Ovary (tissue), 9 donors: ENCODE results near the gene ADORA1. TPM values are rescaled to one million over a fixed set of nuclear protein-coding genes. Genes with fewer than 3 reads are reported as not detected.

Experiments used
- DNase-seq, 5 donors: peaks; one replicate each; pipeline ENCODE4 v3.0.0-alpha.2; 2019 to 2020
- H3K27ac ChIP-seq, 2 donors: fragments of 200-600 bp; one replicate each; pipeline versions ENCODE4 v1.5.1 to v1.8.0; 2019 to 2022
- H3K27me3 ChIP-seq: fragments of 200-600 bp; one replicate; pipeline ENCODE4 v1.8.0; 2022
- H3K36me3 ChIP-seq: fragments of 200-600 bp; sonication (generic); one replicate; pipeline ENCODE4 v1.5.1; 2019
- H3K4me1 ChIP-seq: one replicate; pipeline ENCODE4 v1.8.1; 2013; ENCODE audit warnings: mild to moderate bottlenecking, moderate library complexity; ENCODE audit not compliant: insufficient read depth
- H3K4me3 ChIP-seq: fragments of 200-600 bp; sonication (generic); one replicate; pipeline ENCODE4 v1.5.1; 2017
- H3K9me3 ChIP-seq, 2 donors: fragments of 200-600 bp in 1 of 2; sonication (generic) in 1 of 2; one replicate each; pipeline versions ENCODE4 v1.5.1 to v1.8.1; 2013 to 2019; ENCODE audit warnings: mild to moderate bottlenecking in 1 of 2, moderate library complexity in 1 of 2
- CTCF ChIP-seq, 3 donors: fragments of 450-650 bp in 2 of 3; fragments of 200-600 bp in 1 of 3; IDR thresholded peaks; one replicate each; pipeline versions ENCODE4 v1.5.1 to v1.8.0; 2016 to 2022; ENCODE audit warnings: antibody characterized with exemption in 3 of 3, mild to moderate bottlenecking in 1 of 3
- EP300 ChIP-seq: sonication (generic); formaldehyde crosslinking; IDR thresholded peaks from one replicate; pipeline ENCODE4 v1.6.1; 2017; ENCODE audit warnings: antibody characterized with exemption
- POLR2A ChIP-seq: fragments of 450-650 bp; IDR thresholded peaks from one replicate; pipeline ENCODE4 v1.6.1; 2017; ENCODE audit warnings: antibody characterized with exemption, mild to moderate bottlenecking, moderate library complexity
- WGBS, 3 donors: extraction: QIAGEN DNeasy Blood & Tissue Kit in 1 of 3; methylation state at CpG; one replicate each; pipeline versions ENCODE4 v1.1.5 to v1.1.7; 2013 to 2017; 5-methylcytosine and 5-hydroxymethylcytosine counted together
- intact Hi-C, 4 donors: fragments of 100-400 bp; cut with DNase I; formaldehyde crosslinking; loops; one replicate each; pipeline versions ENCODE4 v1.11.0 to v1.15.1; 2022 to 2023
- polyA plus RNA-seq, 2 donors: library from polyadenylated mRNA; stranded (reverse); fragments of 200-250 nt in 1 of 2; fragments of 350-450 nt in 1 of 2; fragmentation: Illumina TruSeq in 1 of 2; extraction: RNeasy Lipid Tissue Mini Kit (QIAGEN cat#74804) in 1 of 2; gene quantifications; one replicate each; pipeline ENCODE4 v1.2.3, GENCODE V29; 2013 to 2014
- total RNA-seq, 7 donors: library from RNA; depleted of rRNA in 2 of 7; stranded (reverse); fragments of >200 nt in 2 of 7; fragmentation: NEBNext Ultra II Directional in 3 of 7; extraction: Animal tissue kit (Norgen Biotek cat#: 25700) in 3 of 7; gene quantifications; one replicate each; pipeline versions ENCODE4 v1.1.0 to v1.2.4, GENCODE V29; 2016 to 2023
- donor health status: DM: no; HTN: no; CAD: no; lungs with moderate emphysema.
- donor health status: DM: no; HTN: no; CAD: no.
- donor health status: Bipolar disorder and iron deficiency.
- donor health status: DM: yes; HTN: yes; CAD: no.
- donor health status: DM: no; HTN: no; CAD: no.
- donor health status: DM: yes; HTN: yes; CAD: no.

ADORA1 gene
- total and polyA plus RNA-seq, 9 donors = 0.15 to 1.3 (median 0.60) TPM

- no peaks in the 10 kb centered on the region for H3K36me3 ChIP-seq
- H3K27me3 ChIP-seq = no peaks in the 10 kb centered on the region
- no peak overlapping the region for H3K27ac ChIP-seq
- H3K4me1 ChIP-seq = no peaks in the 10 kb centered on the region
- intact Hi-C loops = no loop called here
- WGBS, 3 donors = 68 to 81% (median 73%) methylated on average over 1 of the region's 1 CpG
- no peak for DNase-seq
- TF ChIP-seq POLR2A (no peak), CTCF (IDR thresholded peaks at IDR 0.05) (no peak), EP300 (no peak)
- H3K4me3 ChIP-seq = no peak overlapping the region
- H3K9me3 ChIP-seq = no peaks in the 10 kb centered on the region
Measured at GRCh38 chr1:203158423-203158822, 30.9 kb downstream of the ADORA1 start.

GRCh38 chr1:203158960-203159665 is 31.6 kb downstream of the ADORA1 start:
- intact Hi-C loops = no loop called here
- Histone ChIP-seq H3K9me3 (no peaks in the 10 kb centered on the region), H3K36me3 (no peaks in the 10 kb centered on the region), H3K4me3 (no peak overlapping the region), H3K27ac (no peak overlapping the region), H3K27me3 (no peaks in the 10 kb centered on the region), H3K4me1 (no peaks in the 10 kb centered on the region)
- no peak for TF ChIP-seq CTCF (IDR thresholded peaks at IDR 0.05)
- TF ChIP-seq POLR2A = no peak
- 78 to 83% (median 82%) methylated on average over 9 of the region's 9 CpGs for WGBS, 3 donors
- no peak for DNase-seq

- no peak for TF ChIP-seq CTCF (IDR thresholded peaks at IDR 0.05)
- no peak for TF ChIP-seq EP300
- no peak for TF ChIP-seq POLR2A
Measured at GRCh38 chr1:203159844-203160243, 32.3 kb downstream of the ADORA1 start.

GRCh38 chr1:203161175-203161574 is 33.6 kb downstream of the ADORA1 start:
- Histone ChIP-seq H3K27ac (no peak overlapping the region), H3K4me1 (no peaks in the 10 kb centered on the region), H3K36me3 (no peaks in the 10 kb centered on the region), H3K27me3 (no peaks in the 10 kb centered on the region), H3K4me3 (no peak overlapping the region), H3K9me3 (no peaks in the 10 kb centered on the region)
- DNase-seq = no peak
- intact Hi-C loops = no loop called here
- WGBS, 3 donors = 72 to 86% (median 81%) methylated on average over 6 of the region's 6 CpGs
- TF ChIP-seq CTCF (IDR thresholded peaks at IDR 0.05) (no peak), POLR2A (no peak), EP300 (no peak)

More at GRCh38 chr1:203159844-203160243, 32.3 kb downstream of the ADORA1 start:
- WGBS, 3 donors = 74 to 85% (median 77%) methylated on average over 1 of the region's 1 CpG
- H3K27ac ChIP-seq = no peak overlapping the region
- H3K36me3 ChIP-seq = no peaks in the 10 kb centered on the region
- H3K4me1 ChIP-seq = no peaks in the 10 kb centered on the region
- intact Hi-C loops = no loop called here
- DNase-seq = no peak
- no peaks in the 10 kb centered on the region for H3K27me3 ChIP-seq
- no peak overlapping the region for H3K4me3 ChIP-seq
- H3K9me3 ChIP-seq = no peaks in the 10 kb centered on the region
